Fibroblast of skin of scalp (primary cell): ENCODE data around the gene XPA.
"Not testable (repeated sequence)": the region's sequence is repeated elsewhere in the genome, so short reads cannot be mapped to it uniquely, and the experiment has no call there.

Source experiments
- DNase-seq: peaks from one replicate; pipeline ENCODE4 v3.0.0-alpha.2; 2013

XPA gene

GRCh38 chr9:97703437-97704344 lies 6.6 kb upstream of the XPA start:
- peak; percentile 80 for DNase-seq

DNA sequence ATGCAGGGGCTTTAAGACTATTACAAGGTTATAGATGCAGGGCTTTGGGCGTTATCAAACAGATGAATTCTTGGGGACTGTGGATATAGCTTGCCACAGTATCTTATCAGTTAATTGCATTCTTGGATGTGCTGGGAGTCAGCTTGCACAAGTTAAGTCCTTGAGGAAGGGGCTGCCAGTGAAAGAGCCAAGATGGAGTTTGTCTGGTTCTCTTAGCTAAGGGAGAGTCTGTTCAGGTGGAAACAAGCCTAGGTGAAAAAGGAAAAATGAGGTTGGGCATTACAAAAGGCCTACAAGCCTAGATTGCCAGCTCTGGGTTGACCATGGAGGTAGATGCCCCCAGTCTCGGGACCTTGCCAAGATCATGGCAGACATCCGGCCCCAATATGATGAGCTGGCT lies 2.7 kb upstream of the XPA start:
- not testable (repeated sequence) for DNase-seq

- not testable (repeated sequence) for DNase-seq
Observed at GRCh38 chr9:97699281-97699680, 2.1 kb upstream of the XPA start.

- no peak for DNase-seq
Observed at GRCh38 chr9:97698865-97699264, 1.7 kb upstream of the XPA start.

GRCh38 chr9:97697837-97698236 lies 697 bp upstream of the XPA start:
- DNase-seq, result no peak

DNA sequence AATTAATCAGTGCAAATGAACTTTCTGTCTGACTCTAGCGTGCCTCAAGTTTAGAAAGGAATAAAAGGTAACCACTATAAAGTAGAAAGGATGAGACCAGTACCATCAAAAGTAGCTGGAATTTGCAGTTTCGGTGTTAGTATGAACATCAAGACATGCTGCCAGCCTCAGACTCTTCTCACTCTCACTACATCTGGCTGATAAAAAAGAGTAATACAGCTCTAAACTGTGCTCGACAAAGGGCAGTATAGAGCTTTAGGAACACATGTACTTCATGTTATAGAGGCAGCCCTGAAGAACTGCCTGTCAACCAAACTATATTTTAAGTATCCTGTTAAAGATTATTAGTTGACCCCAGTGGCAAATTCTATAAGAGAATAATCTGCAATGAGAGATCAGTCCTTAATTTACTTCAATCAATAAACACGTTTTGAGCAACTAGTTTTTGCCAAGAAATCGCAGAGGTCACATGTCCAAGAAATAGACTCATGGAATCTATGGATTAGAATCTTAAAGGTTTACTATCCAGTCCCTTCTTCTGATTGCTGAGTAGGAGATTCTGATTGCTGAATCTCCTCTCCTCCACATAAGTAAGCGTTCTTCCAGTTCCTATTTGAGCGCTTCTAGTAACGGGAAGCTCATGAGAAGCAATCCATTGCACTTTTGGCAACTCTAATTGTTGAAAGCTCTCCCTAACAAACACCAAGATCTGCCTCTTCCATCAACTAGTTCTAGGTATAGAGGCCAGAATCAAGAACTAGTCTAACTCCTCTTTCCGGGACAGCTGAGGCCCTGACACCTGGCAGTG lies 941 bp downstream of the XPA start:
- DNase-seq, result no peak

GRCh38 chr9:97695390-97695789 lies 1.8 kb downstream of the XPA start:
- DNase-seq, result no peak

GRCh38 chr9:97694769-97695168 lies 2.4 kb downstream of the XPA start:
- DNase-seq, result no peak

- DNase-seq, result peak; percentile 20
Observed at GRCh38 chr9:97689401-97690180, 7.5 kb downstream of the XPA start.

- no peak for DNase-seq
Observed at GRCh38 chr9:97688654-97689053, 8.5 kb downstream of the XPA start.

DNA sequence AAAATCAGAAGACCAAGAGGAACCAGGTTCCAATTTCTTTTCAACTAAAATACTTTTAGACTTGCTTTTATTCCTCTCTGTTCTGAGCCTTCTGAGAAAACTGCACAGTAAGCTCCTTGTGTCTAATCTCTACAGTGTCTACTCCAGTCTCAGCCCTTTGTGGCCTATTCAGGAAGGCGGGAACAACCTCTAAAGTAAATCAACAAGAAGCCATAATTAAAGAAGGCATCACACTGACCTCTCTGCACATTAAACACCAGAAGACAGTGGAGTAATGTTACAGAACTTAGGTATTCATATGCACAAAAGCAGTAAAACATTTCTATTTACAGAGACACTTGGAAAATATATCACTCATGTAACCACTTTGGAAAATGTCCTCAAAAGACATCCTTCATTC lies 14.9 kb downstream of the XPA start:
- DNase-seq, result no peak

DNA sequence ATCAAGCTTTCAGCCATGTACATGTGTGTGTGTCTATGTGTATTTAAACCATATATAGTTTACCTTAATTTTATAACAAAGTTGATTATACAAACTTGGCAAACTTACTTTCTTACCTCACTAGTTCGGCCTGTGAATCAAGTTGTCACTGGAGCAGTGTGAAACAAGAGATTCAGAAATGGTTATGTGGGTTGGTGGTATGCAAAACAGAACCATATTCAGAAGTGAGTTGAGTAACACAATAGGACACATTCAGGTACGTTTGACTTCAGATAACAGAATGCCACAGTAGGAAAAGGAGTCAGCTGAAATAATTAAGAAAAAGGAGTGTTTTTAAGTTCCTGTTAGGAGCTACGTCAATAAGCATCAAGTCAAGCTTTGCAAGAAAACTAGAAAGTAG lies 21.5 kb downstream of the XPA start:
- no peak for DNase-seq

GRCh38 chr9:97673922-97674321 lies 23.2 kb downstream of the XPA start:
- DNase-seq, result no peak

DNA sequence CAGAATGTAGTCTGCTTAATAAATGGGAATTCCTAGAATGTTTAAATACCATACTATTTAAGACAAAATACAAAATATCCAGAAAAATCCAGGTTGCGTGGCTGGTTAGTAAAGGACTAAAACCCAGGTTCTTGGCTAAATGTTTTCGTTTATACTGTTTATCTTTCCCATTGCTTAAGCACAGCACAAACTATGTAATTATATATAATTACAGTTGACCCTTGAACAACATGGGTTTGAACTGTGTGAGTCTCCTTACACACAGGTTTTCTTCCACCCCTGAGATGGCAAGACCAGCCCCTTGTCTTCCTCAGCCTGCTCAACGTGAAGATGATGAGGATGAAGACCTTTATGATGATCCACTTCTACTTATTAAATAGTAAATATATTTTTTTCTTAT lies 24.7 kb downstream of the XPA start:
- no peak for DNase-seq

- DNase-seq, result no peak
Observed at GRCh38 chr9:97670586-97670985, 26.6 kb downstream of the XPA start.

DNA sequence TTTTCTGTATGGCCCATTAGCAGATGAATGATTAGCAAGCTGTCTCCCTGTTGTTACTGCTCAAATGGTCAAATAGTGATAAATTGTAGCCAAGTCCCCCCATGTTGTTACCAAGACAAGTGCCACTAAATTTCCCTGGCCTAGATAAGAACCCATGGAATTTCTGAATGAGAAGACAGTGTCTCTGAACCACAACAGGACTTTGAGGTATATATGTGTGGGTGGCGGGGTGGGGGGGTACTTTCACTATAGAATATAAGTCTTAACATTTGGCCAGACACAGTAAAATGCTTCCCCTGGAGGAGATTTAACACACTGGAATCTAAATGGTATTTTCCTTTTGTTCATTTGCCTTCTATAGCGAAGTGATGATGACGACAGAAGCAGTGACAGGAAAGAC lies 28.7 kb downstream of the XPA start:
- DNase-seq, result no peak

GRCh38 chr9:97666907-97667686 lies 30.0 kb downstream of the XPA start:
- no peak for DNase-seq

DNA sequence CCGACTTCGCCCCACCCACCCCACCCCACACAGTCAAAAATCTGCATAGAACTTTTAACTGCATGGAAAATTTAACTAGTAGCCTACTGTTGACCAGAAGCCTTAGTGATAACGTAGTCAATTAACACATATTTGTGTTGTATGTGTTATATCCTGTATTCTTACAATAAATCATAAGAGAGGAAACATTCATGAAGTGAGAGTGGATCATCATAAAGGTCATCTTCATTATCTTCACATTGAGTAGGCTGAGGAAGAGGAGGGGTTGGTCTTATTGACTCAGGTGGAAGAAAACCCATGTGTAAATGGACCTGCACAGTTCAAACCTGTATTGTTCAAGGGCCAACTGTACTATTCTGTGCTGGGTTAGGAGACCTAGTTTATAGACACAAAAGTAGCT lies 31.4 kb downstream of the XPA start:
- no peak for DNase-seq

GRCh38 chr9:97660847-97661246 lies 36.3 kb downstream of the XPA start:
- DNase-seq, result no peak

- DNase-seq, result no peak
Observed at GRCh38 chr9:97660340-97660739, 36.8 kb downstream of the XPA start.

GRCh38 chr9:97659771-97660170 lies 37.4 kb downstream of the XPA start:
- no peak for DNase-seq

GRCh38 chr9:97658707-97659106 lies 38.4 kb downstream of the XPA start:
- no peak for DNase-seq
